ENCODE data around the gene PTGFRN. TPM values are rescaled to one million over a fixed set of nuclear protein-coding genes. Genes with fewer than 3 reads are reported as not detected.

Gene PTGFRN
- total and polyA plus RNA-seq, 2 of the 13 experiments (the other 11 are each of a cell fraction or from before 2014, with no cell fraction given) = 3.3 to 11.3 TPM

DNA sequence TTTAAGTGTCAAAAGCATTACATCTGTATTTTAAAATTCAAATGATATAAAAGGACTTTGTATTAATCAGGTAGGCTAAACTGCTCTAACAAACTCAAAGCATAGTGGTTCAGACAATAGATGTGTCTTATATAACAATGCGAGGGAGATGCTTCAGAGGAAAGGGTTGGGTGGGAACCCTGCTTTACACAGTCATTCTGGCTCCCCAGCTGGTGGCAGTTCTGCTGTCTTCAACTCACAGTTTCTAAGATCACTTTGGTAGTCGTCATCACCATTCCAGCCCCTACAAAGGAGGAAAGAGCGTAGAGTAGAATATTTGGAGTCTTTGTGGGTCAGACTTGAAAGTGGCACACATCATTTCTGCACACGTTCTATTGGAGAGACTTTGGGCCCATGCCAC is 4.2 kb downstream of the PTGFRN start:
- H3K9me3 ChIP-seq (ENCODE audit: low read length) = no peaks in the 10 kb centered on the region
- DNase-seq (ENCODE audit: low spot score) (no peak), ATAC-seq (no peak), FAIRE-seq (no peak)
- H4K20me1 ChIP-seq (ENCODE audit: insufficient read depth, low read length) = no peaks in the 10 kb centered on the region
- no peak overlapping the region for H2AFZ ChIP-seq (ENCODE audit: low read length)
- H3K27ac ChIP-seq (ENCODE audit: extremely low read length, insufficient read depth, low read length) = no peak overlapping the region
- BruUV-seq (replicated peaks) = no TSS peak
- in situ Hi-C loops (cut with HindIII; ENCODE audit: extremely low pct_ligation_motif_present, low pct_unique_long_range_greater_than_20kb) = no loop called here
- H3K27me3 ChIP-seq (ENCODE audit: control insufficient read depth in 1 of 2, insufficient read depth in 2 of 2, low read length in 2 of 2) = peaks cover 3 to 36% of the 10 kb centered on the region in 2 experiments; a peak in 4 of 5 replicates
- ChIA-PET POLR2A (no interaction called here), CTCF (ENCODE audit: low intra/inter-chr PET ratio, low total read pairs) (no interaction called here)
- no peak overlapping the region for H3K4me2 ChIP-seq (ENCODE audit: low read depth, low read length)
- WGBS (ENCODE audit: low lambda C conversion rate) = 67% methylated on average over 4 of the region's 4 CpGs
- peaks cover 28% of the 10 kb centered on the region for H3K4me1 ChIP-seq (ENCODE audit: insufficient read depth, low read length)
- no peaks in the 10 kb centered on the region for H3K79me2 ChIP-seq (ENCODE audit: insufficient read depth, low read length)
- H3K9ac ChIP-seq (ENCODE audit: insufficient read depth, low read depth, low read length) = no peak overlapping the region
- no peaks in the 10 kb centered on the region for H3K36me3 ChIP-seq (replicated peaks in 1 of 2; ENCODE audit: control insufficient read depth in 1 of 2, insufficient read depth in 2 of 2, low read length in 2 of 2)
- H3K4me3 ChIP-seq (replicated peaks in 1 of 3; ENCODE audit: insufficient read depth in 1 of 3, low read depth in 2 of 3, low read length in 3 of 3) = no peak overlapping the region
- intact Hi-C loops (cut with micrococcal nuclease; ENCODE audit: unreplicated experiment) = no loop called here
- TF ChIP-seq ZNF782 (CRISPR knock-in tag; IDR thresholded peaks at IDR 0.05; ENCODE audit: borderline replicate concordance) (no peak), MNT (IDR thresholded peaks at IDR 0.05) (no peak), TIGD3 (CRISPR knock-in tag; IDR thresholded peaks at IDR 0.05; ENCODE audit: borderline replicate concordance) (no peak), RXRB (CRISPR knock-in tag; IDR thresholded peaks at IDR 0.05; ENCODE audit: borderline replicate concordance) (no peak), ZSCAN9 (CRISPR knock-in tag; IDR thresholded peaks at IDR 0.05; ENCODE audit: borderline replicate concordance) (no peak), ZNF17 (CRISPR knock-in tag; IDR thresholded peaks at IDR 0.05) (no peak), FOXJ3 (CRISPR knock-in tag; IDR thresholded peaks at IDR 0.05; ENCODE audit: borderline replicate concordance) (no peak), ZNF251 (CRISPR knock-in tag; IDR thresholded peaks at IDR 0.05) (no peak), ZFP36L2 (CRISPR knock-in tag; IDR thresholded peaks at IDR 0.05) (no peak), NR3C1 (CRISPR knock-in tag; IDR thresholded peaks at IDR 0.05) (no peak), NBN (conservative IDR thresholded peaks at IDR 0.05) (no peak), ZNF576 (CRISPR knock-in tag; IDR thresholded peaks at IDR 0.05) (no peak), GATAD2A (CRISPR knock-in tag; IDR thresholded peaks at IDR 0.05) (no peak)
- TF ChIP-seq, protein P1, sequence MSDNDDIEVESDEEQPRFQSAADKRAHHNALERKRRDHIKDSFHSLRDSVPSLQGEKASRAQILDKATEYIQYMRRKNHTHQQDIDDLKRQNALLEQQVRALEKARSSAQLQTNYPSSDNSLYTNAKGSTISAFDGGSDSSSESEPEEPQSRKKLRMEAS (IDR thresholded peaks at IDR 0.05) = no peak
- TF ChIP-seq, protein P2, sequence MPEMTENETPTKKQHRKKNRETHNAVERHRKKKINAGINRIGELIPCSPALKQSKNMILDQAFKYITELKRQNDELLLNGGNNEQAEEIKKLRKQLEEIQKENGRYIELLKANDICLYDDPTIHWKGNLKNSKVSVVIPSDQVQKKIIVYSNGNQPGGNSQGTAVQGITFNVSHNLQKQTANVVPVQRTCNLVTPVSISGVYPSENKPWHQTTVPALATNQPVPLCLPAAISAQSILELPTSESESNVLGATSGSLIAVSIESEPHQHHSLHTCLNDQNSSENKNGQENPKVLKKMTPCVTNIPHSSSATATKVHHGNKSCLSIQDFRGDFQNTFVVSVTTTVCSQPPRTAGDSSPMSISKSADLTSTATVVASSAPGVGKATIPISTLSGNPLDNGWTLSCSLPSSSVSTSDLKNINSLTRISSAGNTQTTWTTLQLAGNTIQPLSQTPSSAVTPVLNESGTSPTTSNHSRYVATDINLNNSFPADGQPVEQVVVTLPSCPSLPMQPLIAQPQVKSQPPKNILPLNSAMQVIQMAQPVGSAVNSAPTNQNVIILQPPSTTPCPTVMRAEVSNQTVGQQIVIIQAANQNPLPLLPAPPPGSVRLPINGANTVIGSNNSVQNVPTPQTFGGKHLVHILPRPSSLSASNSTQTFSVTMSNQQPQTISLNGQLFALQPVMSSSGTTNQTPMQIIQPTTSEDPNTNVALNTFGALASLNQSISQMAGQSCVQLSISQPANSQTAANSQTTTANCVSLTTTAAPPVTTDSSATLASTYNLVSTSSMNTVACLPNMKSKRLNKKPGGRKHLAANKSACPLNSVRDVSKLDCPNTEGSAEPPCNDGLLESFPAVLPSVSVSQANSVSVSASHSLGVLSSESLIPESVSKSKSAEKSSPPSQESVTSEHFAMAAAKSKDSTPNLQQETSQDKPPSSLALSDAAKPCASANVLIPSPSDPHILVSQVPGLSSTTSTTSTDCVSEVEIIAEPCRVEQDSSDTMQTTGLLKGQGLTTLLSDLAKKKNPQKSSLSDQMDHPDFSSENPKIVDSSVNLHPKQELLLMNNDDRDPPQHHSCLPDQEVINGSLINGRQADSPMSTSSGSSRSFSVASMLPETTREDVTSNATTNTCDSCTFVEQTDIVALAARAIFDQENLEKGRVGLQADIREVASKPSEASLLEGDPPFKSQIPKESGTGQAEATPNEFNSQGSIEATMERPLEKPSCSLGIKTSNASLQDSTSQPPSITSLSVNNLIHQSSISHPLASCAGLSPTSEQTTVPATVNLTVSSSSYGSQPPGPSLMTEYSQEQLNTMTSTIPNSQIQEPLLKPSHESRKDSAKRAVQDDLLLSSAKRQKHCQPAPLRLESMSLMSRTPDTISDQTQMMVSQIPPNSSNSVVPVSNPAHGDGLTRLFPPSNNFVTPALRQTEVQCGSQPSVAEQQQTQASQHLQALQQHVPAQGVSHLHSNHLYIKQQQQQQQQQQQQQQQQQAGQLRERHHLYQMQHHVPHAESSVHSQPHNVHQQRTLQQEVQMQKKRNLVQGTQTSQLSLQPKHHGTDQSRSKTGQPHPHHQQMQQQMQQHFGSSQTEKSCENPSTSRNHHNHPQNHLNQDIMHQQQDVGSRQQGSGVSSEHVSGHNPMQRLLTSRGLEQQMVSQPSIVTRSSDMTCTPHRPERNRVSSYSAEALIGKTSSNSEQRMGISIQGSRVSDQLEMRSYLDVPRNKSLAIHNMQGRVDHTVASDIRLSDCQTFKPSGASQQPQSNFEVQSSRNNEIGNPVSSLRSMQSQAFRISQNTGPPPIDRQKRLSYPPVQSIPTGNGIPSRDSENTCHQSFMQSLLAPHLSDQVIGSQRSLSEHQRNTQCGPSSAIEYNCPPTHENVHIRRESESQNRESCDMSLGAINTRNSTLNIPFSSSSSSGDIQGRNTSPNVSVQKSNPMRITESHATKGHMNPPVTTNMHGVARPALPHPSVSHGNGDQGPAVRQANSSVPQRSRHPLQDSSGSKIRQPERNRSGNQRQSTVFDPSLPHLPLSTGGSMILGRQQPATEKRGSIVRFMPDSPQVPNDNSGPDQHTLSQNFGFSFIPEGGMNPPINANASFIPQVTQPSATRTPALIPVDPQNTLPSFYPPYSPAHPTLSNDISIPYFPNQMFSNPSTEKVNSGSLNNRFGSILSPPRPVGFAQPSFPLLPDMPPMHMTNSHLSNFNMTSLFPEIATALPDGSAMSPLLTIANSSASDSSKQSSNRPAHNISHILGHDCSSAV (CRISPR knock-in tag; IDR thresholded peaks at IDR 0.05; ENCODE audit: borderline replicate concordance) = no peak

All from HepG2 (cell line).